Ovary (tissue), 9 donors: ENCODE measurements around the gene SMLR1. TPM values are rescaled to one million over a fixed set of nuclear protein-coding genes. Genes with fewer than 3 reads are reported as not detected.

ENCODE experiments used
- DNase-seq, 5 donors: peaks; one replicate each; pipeline ENCODE4 v3.0.0-alpha.2; 2019 to 2020
- H3K27ac ChIP-seq, 2 donors: fragments of 200-600 bp; one replicate each; pipeline versions ENCODE4 v1.5.1 to v1.8.0; 2019 to 2022
- H3K27me3 ChIP-seq: fragments of 200-600 bp; one replicate; pipeline ENCODE4 v1.8.0; 2022
- H3K36me3 ChIP-seq: fragments of 200-600 bp; sonication (generic); one replicate; pipeline ENCODE4 v1.5.1; 2019
- H3K4me1 ChIP-seq: one replicate; pipeline ENCODE4 v1.8.1; 2013; ENCODE audit warnings: mild to moderate bottlenecking, moderate library complexity; ENCODE audit not compliant: insufficient read depth
- H3K4me3 ChIP-seq: fragments of 200-600 bp; sonication (generic); one replicate; pipeline ENCODE4 v1.5.1; 2017
- H3K9me3 ChIP-seq, 2 donors: fragments of 200-600 bp in 1 of 2; sonication (generic) in 1 of 2; one replicate each; pipeline versions ENCODE4 v1.5.1 to v1.8.1; 2013 to 2019; ENCODE audit warnings: mild to moderate bottlenecking in 1 of 2, moderate library complexity in 1 of 2
- CTCF ChIP-seq, 3 donors: fragments of 450-650 bp in 2 of 3; fragments of 200-600 bp in 1 of 3; IDR thresholded peaks; one replicate each; pipeline versions ENCODE4 v1.5.1 to v1.8.0; 2016 to 2022; ENCODE audit warnings: antibody characterized with exemption in 3 of 3, mild to moderate bottlenecking in 1 of 3
- EP300 ChIP-seq: sonication (generic); formaldehyde crosslinking; IDR thresholded peaks from one replicate; pipeline ENCODE4 v1.6.1; 2017; ENCODE audit warnings: antibody characterized with exemption
- POLR2A ChIP-seq: fragments of 450-650 bp; IDR thresholded peaks from one replicate; pipeline ENCODE4 v1.6.1; 2017; ENCODE audit warnings: antibody characterized with exemption, mild to moderate bottlenecking, moderate library complexity
- WGBS, 3 donors: extraction: QIAGEN DNeasy Blood & Tissue Kit in 1 of 3; methylation state at CpG; one replicate each; pipeline versions ENCODE4 v1.1.5 to v1.1.7; 2013 to 2017; 5-methylcytosine and 5-hydroxymethylcytosine counted together
- intact Hi-C, 4 donors: fragments of 100-400 bp; cut with DNase I; formaldehyde crosslinking; loops; one replicate each; pipeline versions ENCODE4 v1.11.0 to v1.15.1; 2022 to 2023
- polyA plus RNA-seq, 2 donors: library from polyadenylated mRNA; stranded (reverse); fragments of 200-250 nt in 1 of 2; fragments of 350-450 nt in 1 of 2; fragmentation: Illumina TruSeq in 1 of 2; extraction: RNeasy Lipid Tissue Mini Kit (QIAGEN cat#74804) in 1 of 2; gene quantifications; one replicate each; pipeline ENCODE4 v1.2.3, GENCODE V29; 2013 to 2014
- total RNA-seq, 7 donors: library from RNA; depleted of rRNA in 2 of 7; stranded (reverse); fragments of >200 nt in 2 of 7; fragmentation: NEBNext Ultra II Directional in 3 of 7; extraction: Animal tissue kit (Norgen Biotek cat#: 25700) in 3 of 7; gene quantifications; one replicate each; pipeline versions ENCODE4 v1.1.0 to v1.2.4, GENCODE V29; 2016 to 2023
- donor health status: DM: no; HTN: no; CAD: no; lungs with moderate emphysema.
- donor health status: DM: no; HTN: no; CAD: no.
- donor health status: Bipolar disorder and iron deficiency.
- donor health status: DM: yes; HTN: yes; CAD: no.
- donor health status: DM: no; HTN: no; CAD: no.
- donor health status: DM: yes; HTN: yes; CAD: no.

SMLR1 gene
- total and polyA plus RNA-seq, 9 donors: 0.08 to 0.40 (median 0.16) TPM; not detected in 5

GRCh38 chr6:130869681-130870080 is 42.5 kb downstream of the SMLR1 start:
- DNase-seq: no peak
- TF ChIP-seq EP300: no peak
- no peak for TF ChIP-seq CTCF (IDR thresholded peaks at IDR 0.05)
- TF ChIP-seq POLR2A: no peak
- no peaks in the 10 kb centered on the region for H3K36me3 ChIP-seq
- no peak overlapping the region for H3K27ac ChIP-seq
- no peaks in the 10 kb centered on the region for H3K9me3 ChIP-seq
- intact Hi-C loops: loop anchor here in 2 of 4 donors (5.0 to 10.0 kb wide), 2 partner anchors 545 to 547 kb away; no protein-coding TSS in a partner anchor
- H3K4me3 ChIP-seq: no peak overlapping the region
- no peaks in the 10 kb centered on the region for H3K27me3 ChIP-seq
- peaks cover 2% of the 10 kb centered on the region for H3K4me1 ChIP-seq
- 87 to 95% (median 92%) methylated on average over 10 of the region's 10 CpGs for WGBS, 3 donors

DNA sequence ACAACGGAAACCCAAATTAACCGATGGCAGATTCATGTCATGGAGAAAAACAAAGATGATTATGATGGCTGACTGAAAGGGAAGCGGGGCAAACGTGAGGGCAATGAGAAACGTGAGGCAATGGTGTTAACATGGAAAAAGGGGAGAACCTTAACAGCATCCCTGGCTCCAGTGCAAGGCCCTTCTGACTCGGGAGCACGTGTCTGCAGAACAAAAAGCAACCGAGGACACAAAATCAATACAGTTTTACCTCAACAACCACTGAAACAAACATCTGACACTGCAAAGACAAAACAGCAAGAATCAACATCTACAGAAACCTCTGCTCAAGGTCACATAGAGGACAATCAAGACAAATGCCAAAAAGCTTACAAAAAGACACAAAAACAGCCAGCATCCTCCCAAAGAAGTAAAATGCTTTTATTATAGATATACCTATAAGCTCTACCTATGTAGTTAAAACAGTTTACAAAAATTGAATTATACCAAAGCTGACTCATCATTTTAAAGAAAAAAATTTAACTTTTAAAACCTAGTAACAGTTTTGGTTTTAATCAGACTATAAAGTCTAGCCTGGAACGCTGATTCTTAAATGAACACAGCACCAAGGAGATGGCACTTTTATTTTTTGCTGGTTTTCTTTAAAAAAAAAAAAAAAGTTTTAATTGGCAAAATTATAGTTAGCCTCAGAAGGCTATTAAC is 43.1 kb downstream of the SMLR1 start:
- H3K27me3 ChIP-seq: no peaks in the 10 kb centered on the region
- no peak overlapping the region for H3K4me3 ChIP-seq
- intact Hi-C loops: loop anchor here in 2 of 4 donors (5.0 to 10.0 kb wide), 2 partner anchors 546 to 548 kb away; no protein-coding TSS in a partner anchor
- no peak overlapping the region for H3K27ac ChIP-seq
- H3K9me3 ChIP-seq: no peaks in the 10 kb centered on the region
- WGBS, 3 donors: 40 to 58% (median 50%) methylated on average over 9 of the region's 9 CpGs
- H3K36me3 ChIP-seq: no peaks in the 10 kb centered on the region
- H3K4me1 ChIP-seq: peaks cover 2% of the 10 kb centered on the region
- no peak for DNase-seq
- TF ChIP-seq POLR2A: no peak
- TF ChIP-seq CTCF (IDR thresholded peaks at IDR 0.05): no peak

DNA sequence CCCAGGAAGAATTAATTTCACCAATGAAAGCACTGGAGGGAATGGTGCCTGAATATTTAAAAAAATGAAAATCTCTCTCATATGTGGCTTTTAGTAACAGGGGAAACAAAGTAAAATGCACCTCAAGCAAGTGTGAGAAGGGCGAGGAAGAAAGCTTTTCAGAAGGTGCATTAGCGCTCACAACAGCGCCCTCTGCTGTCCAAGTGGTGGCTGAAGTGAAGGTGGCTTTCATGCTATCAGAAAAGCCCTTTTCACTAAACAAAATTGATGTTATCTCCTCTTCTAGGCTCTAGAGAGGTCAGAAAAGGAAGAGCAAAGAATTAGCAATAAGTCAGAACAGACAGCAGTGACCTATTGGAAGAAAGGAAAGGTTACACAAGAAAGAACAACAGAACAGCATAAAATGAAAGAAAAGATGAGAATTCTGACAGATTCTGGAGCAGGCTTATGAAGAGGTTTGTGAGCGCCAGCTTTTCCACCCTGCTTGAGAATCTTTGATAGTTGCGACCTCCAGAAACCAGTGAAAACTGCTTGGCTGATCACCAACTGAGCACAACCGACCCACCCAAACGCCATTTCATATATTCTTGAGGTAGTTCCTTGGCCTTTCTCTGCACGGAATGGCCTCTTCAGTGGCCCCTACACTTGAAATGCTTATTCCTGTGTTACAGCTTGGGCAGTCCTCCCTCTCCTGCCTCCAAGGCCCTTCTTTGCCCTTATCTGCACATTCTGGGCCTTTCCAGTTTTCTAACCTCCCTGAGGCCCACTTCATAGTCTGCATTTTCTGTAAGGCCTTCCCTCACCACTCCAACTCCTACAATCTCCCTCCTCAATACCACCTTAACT is 45.3 kb downstream of the SMLR1 start:
- no peak overlapping the region for H3K27ac ChIP-seq
- DNase-seq: peak; percentile 59 to 83 (median 78)
- TF ChIP-seq POLR2A: no peak
- TF ChIP-seq EP300: no peak
- TF ChIP-seq CTCF (IDR thresholded peaks at IDR 0.05): peak; percentile 32 to 70 (median 63)
- no peak overlapping the region for H3K4me3 ChIP-seq
- no peaks in the 10 kb centered on the region for H3K36me3 ChIP-seq
- WGBS, 3 donors: 75 to 78% (median 76%) methylated on average over 8 of the region's 8 CpGs
- no peaks in the 10 kb centered on the region for H3K27me3 ChIP-seq
- intact Hi-C loops: loop anchor here in 2 of 4 donors (5.0 to 10.0 kb wide), 2 partner anchors 548 to 550 kb away; no protein-coding TSS in a partner anchor
- no peaks in the 10 kb centered on the region for H3K9me3 ChIP-seq
- peaks cover 2% of the 10 kb centered on the region for H3K4me1 ChIP-seq

- no peak overlapping the region for H3K4me3 ChIP-seq
- DNase-seq: no peak
- WGBS, 3 donors: 95 to 98% (median 96%) methylated on average over 5 of the region's 5 CpGs
- H3K27me3 ChIP-seq: no peaks in the 10 kb centered on the region
- H3K9me3 ChIP-seq: no peaks in the 10 kb centered on the region
- H3K27ac ChIP-seq: no peak overlapping the region
- intact Hi-C loops: loop anchor here in 2 of 4 donors (5.0 to 10.0 kb wide), 2 partner anchors 549 to 551 kb away; no protein-coding TSS in a partner anchor
- H3K36me3 ChIP-seq: no peaks in the 10 kb centered on the region
- TF ChIP-seq POLR2A (no peak), EP300 (no peak), CTCF (IDR thresholded peaks at IDR 0.05) (no peak)
- peaks cover 2% of the 10 kb centered on the region for H3K4me1 ChIP-seq
Measured at GRCh38 chr6:130873746-130874145, 46.5 kb downstream of the SMLR1 start.
